GM18517 (cell line): ENCODE data around the gene METAP2.
"Not testable (repeated sequence)": the region's sequence is repeated elsewhere in the genome, so short reads cannot be mapped to it uniquely, and the experiment has no call there.

Experiments used
- ATAC-seq: cut with Tn5 transposase; IDR thresholded peaks from one replicate; pipeline ENCODE4 v1.9.1; 2021; ENCODE audit warnings: mild to moderate bottlenecking, moderate library complexity; ENCODE audit not compliant: unreplicated experiment

The METAP2 gene

DNA sequence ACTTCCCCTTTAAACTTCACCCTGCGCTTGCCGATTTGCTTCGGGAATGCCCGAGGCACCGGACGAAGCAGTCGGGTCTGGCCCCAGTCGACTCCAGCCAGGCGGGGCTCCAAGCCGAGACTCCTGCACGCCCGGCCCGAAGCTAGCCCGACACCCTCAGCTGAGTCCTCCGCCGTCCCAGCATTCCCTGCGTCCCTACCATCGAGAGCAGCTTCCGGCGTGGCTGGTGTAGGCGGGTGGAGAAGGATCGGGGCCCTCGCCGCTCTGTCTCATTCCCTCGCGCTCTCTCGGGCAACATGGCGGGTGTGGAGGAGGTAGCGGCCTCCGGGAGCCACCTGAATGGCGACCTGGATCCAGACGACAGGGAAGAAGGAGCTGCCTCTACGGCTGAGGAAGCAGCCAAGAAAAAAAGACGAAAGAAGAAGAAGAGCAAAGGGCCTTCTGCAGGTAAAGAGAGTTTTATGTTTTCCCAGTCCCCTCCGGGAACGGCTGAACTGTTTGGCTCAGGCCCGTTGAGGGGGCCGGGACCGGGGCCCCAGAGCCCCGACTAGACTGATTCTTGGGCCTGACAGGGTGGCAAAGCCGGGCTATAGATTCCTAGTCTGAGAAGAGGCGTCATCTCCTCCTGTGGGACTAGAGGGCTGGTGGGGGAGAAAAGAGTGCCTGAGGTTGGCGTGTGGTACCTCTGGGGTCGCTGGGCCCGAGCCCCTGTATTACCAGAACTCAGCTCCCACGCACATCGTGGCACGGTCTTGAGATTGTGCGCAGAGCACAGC, at the start of gene METAP2:
Gene METAP2 (plus strand): TSS at position 269 of the 776 bp plus-strand sequence. CDS start 28 bp downstream, at position 297.
- peak; percentile 94 for ATAC-seq

DNA sequence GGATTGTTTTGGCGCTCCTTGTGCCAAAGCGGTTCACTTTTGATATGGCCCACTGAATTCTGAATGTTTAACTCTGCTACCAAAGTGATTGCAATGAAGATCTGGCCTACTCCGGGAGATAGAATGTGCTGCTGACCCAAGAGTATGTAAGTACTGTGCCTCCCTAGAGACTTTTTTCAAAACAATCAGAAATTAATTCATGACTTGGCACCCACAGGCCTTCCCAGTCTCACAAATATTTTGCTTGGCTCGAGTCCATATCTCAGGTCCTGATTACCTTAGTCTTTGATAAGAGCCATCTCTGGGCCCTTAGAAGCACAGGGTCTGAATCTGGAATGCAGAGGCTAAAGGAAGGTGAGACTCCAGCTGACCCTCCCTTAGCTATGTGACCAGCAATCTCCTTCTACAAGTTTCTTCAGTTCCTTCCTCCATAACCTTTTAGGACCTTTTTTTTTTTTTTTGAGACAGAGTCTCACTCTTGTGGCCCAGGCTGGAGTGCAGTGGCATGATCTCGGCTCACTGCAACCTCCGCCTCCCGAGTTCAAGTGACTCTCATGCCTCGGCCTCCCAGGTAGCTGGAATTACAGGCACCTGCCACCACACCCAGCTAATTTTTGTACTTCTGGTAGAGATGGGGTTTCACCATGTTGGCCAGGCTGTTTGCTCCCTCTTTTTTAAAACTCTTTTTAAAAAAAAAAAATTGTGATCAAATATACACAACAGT, 49.5 kb upstream of the METAP2 start:
- ATAC-seq, result no peak

DNA sequence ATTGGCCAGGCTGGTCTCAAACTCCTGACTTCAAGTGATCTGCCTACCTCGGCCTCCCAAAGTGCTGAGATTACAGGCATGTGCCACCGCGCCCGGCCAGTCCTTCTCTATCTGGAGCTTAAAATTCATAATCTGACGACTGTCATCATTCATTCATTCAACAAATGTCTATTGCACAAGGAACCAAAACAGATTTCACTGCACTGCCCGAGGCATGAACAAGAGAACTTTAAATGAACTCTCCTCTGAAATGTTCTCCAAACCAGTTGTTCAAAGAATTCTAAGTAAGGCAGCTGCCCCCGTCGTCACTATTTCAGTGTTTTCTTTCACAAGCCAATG, 44.8 kb upstream of the METAP2 start:
- ATAC-seq, result no peak

GRCh38 chr12:95431120-95431519, 42.8 kb upstream of the METAP2 start:
- no peak for ATAC-seq

GRCh38 chr12:95435355-95435754, 38.6 kb upstream of the METAP2 start:
- ATAC-seq, result no peak

DNA sequence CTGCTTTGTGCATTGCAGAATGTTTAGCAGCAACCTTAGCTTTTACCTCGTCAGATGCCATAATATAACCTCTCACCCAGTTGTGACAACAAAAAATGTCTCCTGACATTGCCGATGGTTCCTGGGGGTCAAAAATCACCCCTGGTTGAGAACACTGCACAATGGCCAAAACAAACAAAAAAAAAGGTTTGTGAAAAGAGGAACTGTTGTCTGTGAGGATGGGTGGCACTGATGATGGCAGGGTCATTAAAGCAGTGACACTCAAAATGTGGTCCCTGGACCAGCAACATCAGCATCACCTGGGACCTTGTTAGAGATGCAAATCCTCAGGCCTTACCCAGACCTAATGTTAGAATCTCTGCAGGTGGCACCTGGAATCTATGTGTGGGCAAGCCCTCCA, 36.4 kb upstream of the METAP2 start:
- ATAC-seq, result no peak

DNA sequence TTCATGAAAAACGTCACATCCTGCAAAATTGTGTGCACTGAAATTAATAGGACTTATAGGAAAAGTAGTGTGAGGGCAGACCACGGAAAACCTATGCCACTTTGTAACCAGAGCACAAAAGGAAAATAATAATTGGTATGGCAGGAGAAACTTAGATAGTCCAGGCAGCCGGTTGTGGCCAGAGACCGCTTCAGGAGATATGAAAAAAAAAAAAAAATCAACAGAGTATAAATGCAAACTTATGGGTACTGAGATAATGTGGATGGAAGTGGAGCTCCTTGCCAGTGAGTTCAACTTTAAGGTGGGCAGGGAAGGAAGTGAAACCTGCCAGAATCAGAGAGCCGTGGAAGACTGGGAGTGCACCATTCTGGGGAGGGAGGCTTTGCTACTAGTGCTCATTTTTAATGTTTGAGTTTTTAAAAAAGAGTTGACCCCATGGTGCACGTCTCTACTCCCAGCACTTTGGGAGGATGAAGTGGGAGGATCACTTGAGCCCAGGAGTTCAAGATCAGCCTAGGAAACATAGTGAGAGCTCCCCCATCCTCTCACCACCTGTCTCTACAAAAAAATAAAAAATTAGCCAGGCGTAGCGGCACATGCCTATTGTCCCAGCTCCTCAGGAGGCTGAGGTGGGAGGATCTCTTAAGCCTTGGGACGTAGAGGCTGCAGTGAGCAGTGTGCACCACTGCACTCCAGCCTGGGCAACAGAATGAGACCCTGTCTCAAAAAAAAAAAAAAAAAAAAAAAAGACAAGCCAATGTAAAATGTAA, 34.3 kb upstream of the METAP2 start:
- ATAC-seq, result no peak

GRCh38 chr12:95440401-95440800, 33.6 kb upstream of the METAP2 start:
- no peak for ATAC-seq

GRCh38 chr12:95443459-95443858, 30.5 kb upstream of the METAP2 start:
- no peak for ATAC-seq

- not testable (repeated sequence) for ATAC-seq
These were observed 28.9 kb upstream of the METAP2 start for GRCh38 chr12:95445099-95445498.

GRCh38 chr12:95445884-95446505, 28.0 kb upstream of the METAP2 start:
- no peak for ATAC-seq

GRCh38 chr12:95446506-95446900, 27.4 kb upstream of the METAP2 start:
- ATAC-seq, result no peak

DNA sequence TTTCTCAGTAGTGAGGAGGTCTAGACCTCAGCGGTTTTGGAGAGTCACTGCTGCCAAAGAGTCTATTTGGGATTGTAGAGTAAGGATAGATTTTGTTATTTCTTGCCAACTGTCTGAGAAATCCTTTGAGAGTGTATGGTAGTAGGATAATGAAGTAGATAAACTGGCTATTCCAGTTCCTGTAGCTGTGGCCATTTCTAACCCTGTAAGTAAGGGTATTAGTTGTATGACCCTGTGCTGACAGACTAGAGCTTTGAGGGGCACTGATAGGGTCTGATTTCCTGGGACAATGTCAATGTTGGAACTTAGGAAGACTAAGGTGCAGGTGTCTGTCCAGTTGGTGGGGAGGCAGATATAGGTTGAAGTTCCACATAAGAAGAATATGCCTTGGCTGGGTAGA, 24.3 kb upstream of the METAP2 start:
- not testable (repeated sequence) for ATAC-seq

DNA sequence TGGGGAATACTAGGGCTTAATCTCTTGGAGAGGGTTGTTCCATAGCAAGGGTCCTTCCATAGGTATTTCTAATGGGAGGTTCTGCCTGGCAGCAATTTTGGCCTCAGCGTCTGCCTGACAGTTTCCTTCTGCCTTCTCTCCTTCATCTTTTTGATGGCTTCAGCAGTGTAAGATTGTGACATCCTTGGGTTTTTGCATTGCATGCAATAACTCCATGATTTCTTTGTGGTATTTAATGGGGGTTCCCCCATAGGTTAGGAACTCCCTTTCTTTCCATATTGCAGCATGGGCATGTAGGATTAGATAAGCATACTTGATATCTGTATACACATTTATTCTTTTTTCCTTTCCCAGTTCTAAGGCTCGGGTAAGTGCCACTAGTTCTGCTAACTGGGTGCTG, 21.5 kb upstream of the METAP2 start:
- not testable (repeated sequence) for ATAC-seq

DNA sequence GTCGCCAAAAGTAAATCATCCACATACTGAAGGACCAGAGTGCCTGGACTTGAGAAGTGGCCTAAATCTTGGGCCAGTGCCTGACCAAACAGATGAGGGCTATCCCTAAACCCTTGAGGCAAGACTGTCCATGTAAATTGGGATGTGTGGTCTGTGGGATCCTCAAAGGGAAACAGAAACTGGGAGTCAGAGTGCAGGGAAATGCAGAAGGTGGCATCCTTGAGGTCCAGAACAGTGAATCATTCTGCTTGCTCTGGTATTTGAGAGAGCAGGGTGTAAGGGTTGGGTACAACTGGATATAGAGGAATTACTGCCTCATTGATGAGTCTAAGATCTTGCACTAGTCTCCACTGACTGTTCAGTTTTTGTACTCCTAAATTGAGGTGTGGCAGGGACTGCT, 20.1 kb upstream of the METAP2 start:
- not testable (repeated sequence) for ATAC-seq

- ATAC-seq, result not testable (repeated sequence)
These were observed 19.2 kb upstream of the METAP2 start for GRCh38 chr12:95454780-95455215.

GRCh38 chr12:95457605-95458004, 16.3 kb upstream of the METAP2 start:
- ATAC-seq, result not testable (repeated sequence)

- no peak for ATAC-seq
These were observed 15.2 kb upstream of the METAP2 start for GRCh38 chr12:95458761-95459160.

DNA sequence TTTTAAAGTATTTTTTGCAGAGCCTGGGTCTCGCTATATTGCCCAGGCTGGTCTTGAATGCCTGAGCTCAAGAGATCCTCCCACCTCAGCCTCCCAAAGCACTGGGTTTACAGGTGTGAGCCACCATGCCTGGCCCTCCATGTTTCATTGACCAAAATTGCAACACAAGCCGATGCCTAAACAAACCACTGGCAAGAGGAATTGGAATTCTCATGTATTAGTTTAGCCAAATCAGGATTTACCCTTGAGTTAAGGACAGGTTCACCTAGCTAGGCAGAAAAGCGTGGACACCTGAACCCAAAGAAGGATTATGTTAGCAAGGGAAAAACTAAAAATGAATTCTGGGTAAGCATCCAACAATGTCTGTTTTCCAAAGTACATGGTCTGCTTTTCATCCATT, 14.6 kb upstream of the METAP2 start:
- no peak for ATAC-seq

DNA sequence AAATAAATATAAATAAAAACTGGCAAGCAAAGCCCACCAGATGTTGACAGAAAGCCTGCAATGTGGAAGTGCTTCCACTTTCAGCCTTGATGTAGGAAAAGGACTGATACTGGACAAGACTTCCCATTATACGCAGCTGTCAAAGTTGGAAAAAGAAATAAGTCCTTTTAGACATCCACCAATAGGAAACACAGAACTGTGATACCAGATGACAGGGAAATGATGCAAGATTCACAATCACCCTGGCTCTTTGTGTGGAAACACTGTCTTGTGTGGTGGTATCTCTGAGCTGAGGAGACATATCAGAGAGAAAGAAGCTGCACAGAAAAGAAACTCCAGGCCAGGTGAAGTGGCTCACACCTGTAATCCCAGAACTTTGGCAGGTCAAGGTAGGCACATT, 13.8 kb upstream of the METAP2 start:
- no peak for ATAC-seq

DNA sequence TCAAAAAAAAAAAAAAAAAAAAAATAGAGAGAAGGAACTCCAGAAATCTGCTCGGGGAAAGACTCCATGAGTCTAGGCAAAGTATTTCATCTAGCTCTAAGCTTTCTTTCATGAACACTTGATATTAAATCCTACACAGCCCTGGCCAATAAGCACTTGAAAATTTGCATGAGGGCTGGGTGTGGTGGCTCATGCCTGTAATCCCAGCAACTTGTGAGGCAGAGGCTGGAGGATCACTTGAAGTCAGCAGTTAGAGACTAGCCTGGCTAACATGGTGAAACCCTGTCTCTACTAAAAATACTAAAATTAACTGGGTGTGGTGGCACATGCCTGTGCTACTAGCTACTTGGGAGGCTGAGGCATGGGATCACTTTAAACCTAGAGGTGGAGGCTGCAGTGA, 13.1 kb upstream of the METAP2 start:
- no peak for ATAC-seq
